ENCODE measurements around the gene ZNF544.

The ZNF544 gene

DNA sequence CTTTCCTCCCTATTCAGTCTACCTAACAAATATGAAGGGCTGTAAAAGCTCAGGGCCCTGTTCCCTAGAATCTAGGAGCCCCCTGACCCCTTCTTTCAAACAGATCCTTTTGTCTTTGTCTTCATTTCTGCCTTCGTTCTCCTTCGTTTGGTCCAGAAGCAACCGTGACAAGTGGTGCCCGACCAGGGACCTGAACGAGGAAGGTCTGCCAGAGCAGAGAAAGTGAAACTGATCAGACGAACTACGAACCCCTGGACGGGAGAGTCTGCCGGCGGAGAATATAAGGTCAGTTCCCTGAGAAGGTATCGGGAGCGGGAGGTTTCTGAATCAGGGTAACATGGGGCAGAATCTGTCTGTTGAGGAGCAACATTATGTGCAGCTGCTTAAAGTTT, 77.2 kb downstream of the ZNF544 start:
- peak; percentile 57 for DNase-seq

GRCh38 chr19:58307736-58308135, 79.0 kb downstream of the ZNF544 start:
- DNase-seq = no peak

DNA sequence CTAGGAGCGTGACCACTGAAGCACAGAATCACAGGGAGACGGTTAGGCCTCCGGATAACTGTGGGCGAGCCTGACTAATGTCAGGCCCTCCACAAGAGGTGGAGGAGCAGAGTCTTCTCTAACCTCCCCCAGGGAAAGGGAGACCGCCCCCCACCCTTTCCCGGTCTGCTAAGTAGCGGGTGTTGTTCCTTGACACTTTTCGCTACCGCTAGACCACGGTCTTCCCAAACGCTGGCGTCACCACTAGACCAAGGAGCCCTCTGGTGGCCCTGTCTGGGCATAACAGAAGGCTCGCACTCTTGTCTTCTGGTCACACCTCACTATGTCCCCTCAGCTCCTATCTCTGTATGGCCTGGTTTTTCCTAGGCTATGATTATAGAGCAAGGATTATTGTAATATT, 82.0 kb downstream of the ZNF544 start:
- DNase-seq = peak; percentile 30

DNA sequence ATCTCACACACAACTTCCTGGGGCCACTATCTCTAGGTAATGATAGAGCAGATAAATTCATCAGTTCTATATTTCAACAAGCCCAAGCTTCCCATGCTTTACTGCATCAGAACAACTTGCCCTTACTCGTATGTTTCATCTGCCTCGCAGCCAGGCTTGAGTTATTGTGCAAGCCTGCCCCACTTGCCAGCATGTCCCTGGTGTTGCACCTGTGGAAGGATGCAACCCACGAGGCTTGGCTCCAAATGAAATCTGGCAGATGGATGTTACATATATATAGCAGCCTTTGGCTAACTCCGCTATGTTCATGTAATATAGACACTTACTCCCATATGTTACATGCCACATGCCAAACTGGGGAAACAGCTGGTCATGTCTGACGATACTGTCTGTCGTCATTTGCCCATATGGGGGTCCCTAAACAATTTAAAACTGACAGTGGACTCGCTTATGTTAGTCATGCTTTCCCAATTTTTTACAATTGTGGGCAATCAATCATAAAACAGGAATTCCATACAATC, 82.7 kb downstream of the ZNF544 start:
- DNase-seq = no peak
